Endothelial cell of umbilical vein (primary cell): ENCODE results near the gene KDM5C. TPM values are rescaled to one million over a fixed set of nuclear protein-coding genes. Genes with fewer than 3 reads are reported as not detected.

ENCODE experiments used
- BruUV-seq: library from RNA; stranded (reverse); fragments of 400-500 nt; replicated peaks from 2 replicates; lab custom pipeline; 2021; lab: Mats Ljungman, UMichigan
- CTCF ChIA-PET: fragments of 300-600, 350-600 bp; sonication (Branson Sonifier 250); formaldehyde crosslinking; loops from one replicate; lab custom pipeline; 2021; ENCODE audit warnings: antibody characterized with exemption, inconsistent platforms; lab: Charles Lee
- POLR2A ChIA-PET: fragments of 300-600, 350-600 bp; sonication (Branson Sonifier 250); formaldehyde crosslinking; loops from one replicate; lab custom pipeline; 2021; ENCODE audit warnings: antibody characterized with exemption, inconsistent platforms; lab: Charles Lee
- DNase-seq: peaks from one replicate; pipeline ENCODE4 v3.0.0-alpha.2; 2011; ENCODE audit warnings: low read depth, low spot score
- FAIRE-seq: peaks from 2 replicates; lab custom pipeline; 2011; peaks lifted over from hg19 to GRCh38; lab: Jason Lieb, UNC
- H2AFZ ChIP-seq: 2 replicates; pipeline ENCODE4 v1.6.0; 2012; ENCODE audit warnings: low read depth, low read length, control low read depth, inconsistent platforms
- H3K27ac ChIP-seq: 2 replicates; pipeline ENCODE4 v1.5.1; 2011; ENCODE audit warnings: low read depth, mild to moderate bottlenecking, control low read depth, low read length, moderate library complexity; ENCODE audit not compliant: insufficient read depth
- H3K27me3 ChIP-seq, 2 experiments: 2 replicates each; pipeline versions ENCODE4 v1.6.0 to v1.6.1; 2011; ENCODE audit warnings: low read length in 2 of 2, mixed read lengths in 1 of 2; ENCODE audit not compliant: control insufficient read depth in 2 of 2, insufficient read depth in 2 of 2
- H3K36me3 ChIP-seq, 2 experiments: 2 replicates in 1 of 2; 3 replicates in 1 of 2; pipeline ENCODE4 v1.5.1; 2011; ENCODE audit warnings: low read length in 2 of 2, mild to moderate bottlenecking in 1 of 2, moderate library complexity in 1 of 2; ENCODE audit not compliant: control insufficient read depth in 2 of 2, insufficient read depth in 2 of 2; ENCODE audit errors: extremely low read depth in 1 of 2
- H3K4me1 ChIP-seq: 3 replicates; pipeline ENCODE4 v1.5.1; 2011; ENCODE audit warnings: mild to moderate bottlenecking, low read length; ENCODE audit not compliant: control insufficient read depth, insufficient read depth; ENCODE audit errors: extremely low read depth
- H3K4me2 ChIP-seq: 2 replicates; pipeline ENCODE4 v1.6.1; 2011; ENCODE audit warnings: low read length, control low read depth, mixed read lengths; ENCODE audit not compliant: insufficient read depth
- H3K4me3 ChIP-seq, 3 experiments: fragments of 200-600 bp in 1 of 3; sonication (generic), shearing (Covaris generic) in 1 of 3; replicated peaks in 1 of 3; 2 replicates each; pipeline ENCODE4 v1.5.1; 2011 to 2016; ENCODE audit warnings: control low read depth in 3 of 3, low read length in 3 of 3, mild to moderate bottlenecking in 2 of 3, inconsistent platforms in 1 of 3, low read depth in 1 of 3, moderate library complexity in 1 of 3; ENCODE audit not compliant: insufficient read depth in 1 of 3
- H3K79me2 ChIP-seq: 2 replicates; pipeline ENCODE4 v1.6.0; 2012; ENCODE audit warnings: low read length, inconsistent platforms; ENCODE audit not compliant: control insufficient read depth, insufficient read depth
- H3K9ac ChIP-seq: replicated peaks from 2 replicates; pipeline ENCODE3; 2011; ENCODE audit warnings: low read length, control low read depth; ENCODE audit not compliant: insufficient read depth; ENCODE audit errors: extremely low read depth
- H3K9me1 ChIP-seq: replicated peaks from 3 replicates; pipeline ENCODE4 v1.6.0; 2011; ENCODE audit warnings: mild to moderate bottlenecking, low read length; ENCODE audit not compliant: control insufficient read depth, insufficient read depth; ENCODE audit errors: extremely low read depth
- H3K9me3 ChIP-seq: replicated peaks from 2 replicates; pipeline ENCODE4 v1.5.1; 2012; ENCODE audit warnings: low read length, inconsistent platforms; ENCODE audit not compliant: control insufficient read depth, insufficient read depth
- H4K20me1 ChIP-seq: replicated peaks from 2 replicates; pipeline ENCODE3; 2011; ENCODE audit warnings: mild to moderate bottlenecking, low read length; ENCODE audit not compliant: control insufficient read depth, insufficient read depth; ENCODE audit errors: extremely low read depth
- CTCF ChIP-seq, 2 donors: IDR thresholded peaks; 1 replicate in 1 of 2; 2 replicates in 1 of 2; pipeline ENCODE4 v1.5.1; 2011; ENCODE audit warnings: low read length in 2 of 2, mild to moderate bottlenecking in 2 of 2, moderate library complexity in 2 of 2, control low read depth in 1 of 2, inconsistent platforms in 1 of 2, low read depth in 1 of 2; ENCODE audit not compliant: insufficient read depth in 1 of 2; ENCODE audit errors: extremely low read depth in 1 of 2
- EZH2 ChIP-seq: IDR thresholded peaks from 2 replicates; pipeline ENCODE4 v1.6.1; 2012; ENCODE audit warnings: borderline replicate concordance, low read depth, mild to moderate bottlenecking, moderate library complexity, low read length, inconsistent platforms; ENCODE audit not compliant: severe bottlenecking
- FOS ChIP-seq: IDR thresholded peaks from 2 replicates; pipeline ENCODE4 v1.6.1; 2011; ENCODE audit warnings: mild to moderate bottlenecking, low read length, moderate library complexity, borderline replicate concordance; ENCODE audit not compliant: insufficient read depth
- GATA2 ChIP-seq: IDR thresholded peaks from 2 replicates; pipeline ENCODE4 v1.7.0; 2011; ENCODE audit warnings: low read depth, mild to moderate bottlenecking, moderate library complexity, mixed read lengths, low read length; ENCODE audit not compliant: insufficient read length, insufficient read depth
- JUN ChIP-seq: IDR thresholded peaks from 2 replicates; pipeline ENCODE4 v1.6.1; 2011; ENCODE audit warnings: borderline replicate concordance, low read depth; ENCODE audit not compliant: insufficient read length, insufficient read depth
- MAX ChIP-seq: IDR thresholded peaks from 2 replicates; pipeline ENCODE4 v1.6.1; 2011; ENCODE audit not compliant: insufficient read depth, insufficient read length
- MYC ChIP-seq: IDR thresholded peaks from one replicate; pipeline ENCODE4 v1.6.1; 2011; ENCODE audit warnings: mild to moderate bottlenecking, low read depth, low read length
- POLR2AphosphoS5 ChIP-seq: IDR thresholded peaks from 2 replicates; pipeline ENCODE4 v1.6.1; 2012; ENCODE audit warnings: low read depth, mild to moderate bottlenecking, control low read depth, low read length, moderate library complexity; ENCODE audit not compliant: insufficient read depth
- dilution Hi-C: fragments of 300-500 bp; cut with MboI; formaldehyde crosslinking; loops from one replicate; pipeline ENCODE4 v1.15.0; 2019; ENCODE audit warnings: low sequenced_read_pairs; ENCODE audit not compliant: extremely low pct_ligation_motif_present
- intact Hi-C: fragments of 100-400 bp; cut with micrococcal nuclease; formaldehyde crosslinking; loops from one replicate; pipeline ENCODE4 v1.10.0; 2022
- polyA plus RNA-seq, 4 experiments: library from polyadenylated mRNA; depleted of rRNA in 3 of 4; stranded (reverse) in 3 of 4; unstranded in 1 of 4; fragments of >200 nt; gene quantifications; 2 replicates each; pipeline versions ENCODE4 v1.2.1 to v1.2.3, GENCODE V29; 2011 to 2012; ENCODE audit warnings: missing spikeins in 1 of 4
- total RNA-seq: library from RNA; stranded (reverse); gene quantifications from 2 replicates; pipeline ENCODE4 v1.2.3, GENCODE V29; 2021

Gene KDM5C
- total and polyA plus RNA-seq, 2 donors (not counting 3 experiments of a cell fraction or from before 2014, with no cell fraction given) = 44.7 to 78.7 TPM

GRCh38 chrX:53184836-53185235 is 40.2 kb downstream of the KDM5C start:
- no peak for TF ChIP-seq MAX
- TF ChIP-seq JUN = no peak
- no peak for TF ChIP-seq MYC
- no peak for TF ChIP-seq CTCF (IDR thresholded peaks at IDR 0.05; ENCODE audit: extremely low read depth in 1 of 2, insufficient read depth in 1 of 2, low read depth in 1 of 2, low read length in 2 of 2)
- TF ChIP-seq FOS = no peak
- TF ChIP-seq POLR2AphosphoS5 = no peak
- TF ChIP-seq EZH2 = no peak
- no peak for TF ChIP-seq GATA2
- no peak for FAIRE-seq

More at GRCh38 chrX:53184836-53185235, 40.2 kb downstream of the KDM5C start:
- no peak overlapping the region for H3K4me2 ChIP-seq
- no peak overlapping the region for H3K27ac ChIP-seq
- dilution Hi-C loops = no loop called here
- H4K20me1 ChIP-seq = no peaks in the 10 kb centered on the region
- no peaks in the 10 kb centered on the region for H3K9me1 ChIP-seq
- ChIA-PET POLR2A (no interaction called here), CTCF (no interaction called here)
- H3K4me1 ChIP-seq = no peaks in the 10 kb centered on the region
- no peaks in the 10 kb centered on the region for H3K36me3 ChIP-seq
- H3K9ac ChIP-seq = no peak overlapping the region
- no peak for DNase-seq
- intact Hi-C loops = no loop called here
- H3K4me3 ChIP-seq = no peak overlapping the region
- H3K27me3 ChIP-seq = no peaks in the 10 kb centered on the region
- no peaks in the 10 kb centered on the region for H3K9me3 ChIP-seq
- no peak overlapping the region for H2AFZ ChIP-seq
- BruUV-seq = no TSS peak
- H3K79me2 ChIP-seq = no peaks in the 10 kb centered on the region
